Measurements from ENCODE around the gene PODN. TPM values are rescaled to one million over a fixed set of nuclear protein-coding genes. Genes with fewer than 3 reads are reported as not detected.

PODN gene
- total RNA-seq, 1 donor from 2014 or later, result 56.5 TPM

DNA sequence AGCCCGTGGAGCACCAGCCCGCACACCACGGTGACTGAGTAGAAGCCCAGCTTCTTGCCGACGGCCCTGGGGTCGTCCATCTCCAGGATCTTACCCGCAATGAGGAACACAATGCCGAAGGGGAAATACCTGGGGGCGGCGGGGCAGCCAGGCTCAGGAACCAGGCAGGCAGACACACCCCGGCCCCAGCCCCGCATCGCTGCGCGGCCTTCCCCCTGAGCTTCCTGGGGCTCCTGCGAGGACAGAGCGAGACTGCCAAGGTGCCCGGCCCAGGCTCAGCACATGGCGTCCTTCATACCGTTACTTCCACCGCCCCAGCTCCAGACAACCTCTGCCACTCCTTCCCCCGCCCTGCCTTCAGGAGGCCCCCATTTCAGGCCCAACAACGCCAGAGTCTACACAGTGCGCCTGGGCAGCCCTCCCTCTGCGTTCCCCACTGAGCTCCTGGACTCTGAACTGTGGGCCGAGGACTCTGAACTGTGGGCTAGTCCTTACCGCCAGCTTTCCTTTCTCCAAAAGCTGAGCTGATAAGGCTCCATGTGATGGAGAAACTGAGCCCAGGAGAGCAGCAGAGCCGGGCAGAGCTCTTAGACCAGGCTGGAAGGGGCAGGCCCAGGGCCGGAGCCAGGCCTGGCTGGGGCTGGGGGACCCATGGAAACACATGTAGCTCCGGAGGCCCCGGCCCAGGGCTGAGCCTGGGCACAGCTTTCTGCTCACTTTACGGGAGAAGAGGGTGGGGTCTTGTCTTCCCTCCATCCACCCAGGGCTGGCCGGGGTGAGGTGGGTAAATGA lies 30.8 kb downstream of the PODN start:
- Histone ChIP-seq H3K27ac (no peak overlapping the region), H3K4me1 (peaks cover 10% of the 10 kb centered on the region), H3K9me3 (no peaks in the 10 kb centered on the region), H3K36me3 (no peaks in the 10 kb centered on the region), H3K4me3 (no peak overlapping the region), H3K27me3 (no peaks in the 10 kb centered on the region)
- intact Hi-C loops (cut with DNase I), result no loop called here
- ATAC-seq (no peak), DNase-seq (no peak)
- TF ChIP-seq, protein P1, sequence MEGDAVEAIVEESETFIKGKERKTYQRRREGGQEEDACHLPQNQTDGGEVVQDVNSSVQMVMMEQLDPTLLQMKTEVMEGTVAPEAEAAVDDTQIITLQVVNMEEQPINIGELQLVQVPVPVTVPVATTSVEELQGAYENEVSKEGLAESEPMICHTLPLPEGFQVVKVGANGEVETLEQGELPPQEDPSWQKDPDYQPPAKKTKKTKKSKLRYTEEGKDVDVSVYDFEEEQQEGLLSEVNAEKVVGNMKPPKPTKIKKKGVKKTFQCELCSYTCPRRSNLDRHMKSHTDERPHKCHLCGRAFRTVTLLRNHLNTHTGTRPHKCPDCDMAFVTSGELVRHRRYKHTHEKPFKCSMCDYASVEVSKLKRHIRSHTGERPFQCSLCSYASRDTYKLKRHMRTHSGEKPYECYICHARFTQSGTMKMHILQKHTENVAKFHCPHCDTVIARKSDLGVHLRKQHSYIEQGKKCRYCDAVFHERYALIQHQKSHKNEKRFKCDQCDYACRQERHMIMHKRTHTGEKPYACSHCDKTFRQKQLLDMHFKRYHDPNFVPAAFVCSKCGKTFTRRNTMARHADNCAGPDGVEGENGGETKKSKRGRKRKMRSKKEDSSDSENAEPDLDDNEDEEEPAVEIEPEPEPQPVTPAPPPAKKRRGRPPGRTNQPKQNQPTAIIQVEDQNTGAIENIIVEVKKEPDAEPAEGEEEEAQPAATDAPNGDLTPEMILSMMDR (IDR thresholded peaks at IDR 0.05), result no peak

DNA sequence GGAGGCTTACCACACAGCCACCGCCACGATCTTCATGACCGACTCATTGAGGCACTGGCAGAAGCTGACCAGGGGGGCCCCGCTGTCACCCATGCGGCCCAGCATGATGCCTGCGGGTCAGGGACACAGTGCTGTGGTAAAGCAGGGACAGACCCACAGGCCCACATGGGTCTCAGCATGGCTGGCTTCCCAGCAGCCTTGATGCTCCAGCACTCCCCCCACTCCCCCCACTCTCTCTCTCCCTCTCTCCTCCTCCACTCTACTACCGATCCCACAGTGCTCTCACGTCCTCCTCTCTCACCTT lies 31.4 kb downstream of the PODN start:
- Histone ChIP-seq H3K27me3 (no peaks in the 10 kb centered on the region), H3K4me1 (peaks cover 10% of the 10 kb centered on the region), H3K9me3 (no peaks in the 10 kb centered on the region), H3K4me3 (no peak overlapping the region), H3K36me3 (no peaks in the 10 kb centered on the region), H3K27ac (no peak overlapping the region)
- TF ChIP-seq, protein P1 (IDR thresholded peaks at IDR 0.05), result no peak
- intact Hi-C loops (cut with DNase I), result no loop called here
- no peak for ATAC-seq
- no peak for DNase-seq

DNA sequence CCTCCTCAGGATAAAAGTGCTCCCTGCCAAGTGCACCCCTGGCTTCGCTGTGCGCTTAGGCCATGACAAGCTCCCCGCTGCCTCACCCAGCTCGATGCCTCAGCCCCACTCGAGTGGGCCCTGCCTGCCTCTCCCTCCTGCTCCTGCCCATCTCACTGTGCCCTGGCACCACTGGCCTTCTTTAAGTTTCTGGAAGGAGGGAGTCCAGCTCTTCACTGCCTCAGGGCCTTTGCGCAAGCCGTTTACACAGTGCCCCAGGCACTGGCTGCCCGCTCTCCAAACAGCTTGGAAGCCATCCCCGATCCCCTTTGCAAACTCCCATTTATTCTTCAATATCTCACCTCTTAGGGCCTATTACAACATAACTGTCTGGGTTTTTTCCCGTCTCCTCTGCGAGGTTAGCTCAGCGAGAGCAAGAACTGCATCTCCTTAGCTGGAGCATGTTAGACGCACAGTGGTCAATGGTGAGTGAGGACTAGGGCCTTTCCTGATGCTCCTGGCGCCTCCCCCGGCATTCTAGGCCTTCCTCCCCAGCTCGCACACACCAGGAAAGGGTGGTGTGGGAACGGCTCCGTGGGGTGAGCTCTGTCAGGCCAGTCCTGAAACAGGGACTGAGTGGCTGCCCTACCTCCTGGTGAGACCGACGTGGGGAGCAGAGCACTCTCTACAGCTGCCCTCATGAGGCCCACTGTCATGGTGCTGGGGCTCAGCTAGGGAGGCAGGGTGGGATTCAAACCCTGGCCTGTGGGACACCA lies 31.9 kb downstream of the PODN start:
- H3K36me3 ChIP-seq, result no peaks in the 10 kb centered on the region
- H3K4me3 ChIP-seq, result no peak overlapping the region
- intact Hi-C loops (cut with DNase I), result no loop called here
- DNase-seq (no peak), ATAC-seq (no peak)
- TF ChIP-seq, protein P1 (IDR thresholded peaks at IDR 0.05), result no peak
- H3K27me3 ChIP-seq, result no peaks in the 10 kb centered on the region
- no peaks in the 10 kb centered on the region for H3K9me3 ChIP-seq
- no peak overlapping the region for H3K27ac ChIP-seq
- H3K4me1 ChIP-seq, result peaks cover 10% of the 10 kb centered on the region

DNA sequence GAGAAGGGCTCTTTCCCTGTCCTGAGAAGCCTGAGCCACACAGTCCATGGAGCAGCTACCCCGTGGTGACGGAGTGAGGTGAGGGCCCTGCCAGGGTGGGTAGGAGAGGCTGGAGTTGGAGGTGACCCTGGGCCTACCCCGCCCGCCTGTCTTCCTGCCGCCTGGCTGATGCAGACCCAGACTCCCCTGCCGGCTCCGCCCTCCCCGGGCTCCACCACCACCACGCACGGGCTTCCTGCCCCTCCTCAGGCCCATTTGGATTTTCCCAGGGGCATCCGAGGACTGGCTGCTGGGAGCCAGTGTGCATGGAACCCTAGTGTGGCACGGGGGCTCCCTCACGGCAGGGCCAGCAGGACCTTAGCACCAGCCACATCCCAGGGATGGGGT lies 32.5 kb downstream of the PODN start:
- no peak for DNase-seq
- intact Hi-C loops (cut with DNase I), result no loop called here
- Histone ChIP-seq H3K27me3 (no peaks in the 10 kb centered on the region), H3K9me3 (no peaks in the 10 kb centered on the region), H3K4me3 (no peak overlapping the region), H3K4me1 (peaks cover 10% of the 10 kb centered on the region), H3K36me3 (no peaks in the 10 kb centered on the region), H3K27ac (no peak overlapping the region)
- TF ChIP-seq, protein P1 (IDR thresholded peaks at IDR 0.05), result no peak
- ATAC-seq, result no peak

DNA sequence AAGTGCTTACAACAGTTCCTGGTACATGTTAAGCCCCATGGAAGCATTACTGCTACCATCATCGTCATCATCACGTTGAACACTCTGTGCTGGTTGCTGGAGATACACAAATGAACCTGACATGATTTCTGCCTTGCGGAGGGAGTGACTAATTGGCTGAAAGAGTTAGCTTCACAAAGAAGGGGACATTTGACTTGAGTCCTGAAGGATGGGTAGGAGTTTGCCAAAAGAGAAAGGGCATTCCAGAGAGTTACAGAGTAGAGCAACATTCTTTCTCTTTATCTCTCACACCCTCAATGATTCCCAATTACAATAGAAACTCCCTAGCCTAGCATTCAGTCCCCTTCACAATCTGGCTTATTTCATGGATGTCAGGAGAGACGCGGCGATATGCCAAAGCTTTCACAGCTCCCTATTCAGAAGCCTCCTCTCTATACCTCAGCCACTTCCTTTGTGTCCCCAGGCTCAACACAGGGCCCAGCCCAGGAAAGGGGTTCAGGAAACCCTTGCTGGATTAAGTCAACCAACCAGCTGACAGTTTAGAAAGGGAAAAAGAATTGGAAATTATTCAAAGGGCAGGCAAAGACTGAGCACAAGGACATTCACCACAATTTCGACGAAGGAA lies 42.4 kb downstream of the PODN start:
- no peak for DNase-seq
- ATAC-seq, result no peak
- TF ChIP-seq, protein P1 (IDR thresholded peaks at IDR 0.05), result no peak

More for the DNA sequence above, 42.4 kb downstream of the PODN start:
- H3K4me1 ChIP-seq, result peaks cover 8% of the 10 kb centered on the region
- intact Hi-C loops (cut with DNase I), result no loop called here
- H3K27ac ChIP-seq, result no peak overlapping the region
- H3K27me3 ChIP-seq, result no peaks in the 10 kb centered on the region
- no peaks in the 10 kb centered on the region for H3K9me3 ChIP-seq
- H3K36me3 ChIP-seq, result no peaks in the 10 kb centered on the region
- no peak overlapping the region for H3K4me3 ChIP-seq
